Colon (tissue), 2 donors: ENCODE data around the gene WNK2.

Experiments
- FAIRE-seq: peaks from 2 replicates; lab custom pipeline; 2012; peaks lifted over from hg19 to GRCh38; lab: Jason Lieb, UNC
- donor health status: control.
- donor health status: control.

WNK2 gene

DNA sequence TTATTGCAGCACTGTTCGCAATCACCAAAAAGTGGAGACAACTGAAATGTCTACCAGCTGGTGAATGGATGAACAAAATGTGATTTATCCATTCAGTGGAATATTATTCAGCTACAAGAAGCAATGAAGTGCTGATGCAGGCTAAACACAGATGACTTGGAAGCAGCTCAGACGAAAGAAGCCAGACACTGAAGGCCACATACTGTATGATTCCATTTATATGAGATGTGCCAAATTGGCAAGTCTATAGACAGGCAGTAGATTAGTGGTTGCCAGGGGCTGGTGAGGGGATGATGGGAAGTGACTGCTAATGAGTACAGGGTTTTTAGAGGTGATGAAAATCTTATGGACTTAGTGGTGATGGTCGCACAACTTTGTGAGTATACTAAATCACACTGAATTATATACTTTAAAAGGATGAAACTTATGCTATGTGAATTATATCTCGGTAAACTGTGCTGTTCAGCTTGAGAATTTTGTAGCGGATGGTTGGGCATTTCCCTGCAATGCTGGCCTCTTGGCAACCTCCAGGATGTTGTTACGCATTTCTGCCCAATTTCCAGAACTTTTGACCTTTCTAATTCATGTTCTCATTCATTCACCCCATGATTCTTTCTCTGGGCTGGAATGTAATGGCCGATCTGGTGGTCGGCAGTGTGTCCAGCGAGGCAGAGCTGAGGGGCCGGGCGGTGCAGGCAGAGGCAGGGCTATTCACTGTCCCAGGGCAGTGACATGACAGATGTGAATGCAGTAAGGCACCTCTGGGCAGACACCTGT, 22.0 kb upstream of the WNK2 start:
- FAIRE-seq, result no peak

DNA sequence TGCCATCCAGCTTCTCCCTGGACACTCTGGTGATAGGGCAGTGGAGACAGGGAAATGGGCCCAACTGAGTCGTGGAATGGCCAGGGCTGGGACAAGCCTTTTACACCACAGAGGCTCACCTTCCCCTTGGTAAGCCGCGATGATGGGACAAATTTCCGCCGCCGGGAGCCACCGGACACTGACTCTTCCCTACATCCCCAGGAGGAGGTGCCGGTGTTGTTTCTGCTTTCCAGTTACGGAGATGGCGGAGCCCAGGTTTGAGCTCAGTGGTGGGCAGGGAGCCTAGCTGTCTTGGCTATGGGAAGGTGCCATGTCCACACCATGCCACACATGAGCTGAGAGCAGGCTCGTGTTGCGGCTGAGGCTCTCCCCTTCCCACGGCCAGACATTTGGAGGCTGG, 19.9 kb upstream of the WNK2 start:
- FAIRE-seq, result no peak

DNA sequence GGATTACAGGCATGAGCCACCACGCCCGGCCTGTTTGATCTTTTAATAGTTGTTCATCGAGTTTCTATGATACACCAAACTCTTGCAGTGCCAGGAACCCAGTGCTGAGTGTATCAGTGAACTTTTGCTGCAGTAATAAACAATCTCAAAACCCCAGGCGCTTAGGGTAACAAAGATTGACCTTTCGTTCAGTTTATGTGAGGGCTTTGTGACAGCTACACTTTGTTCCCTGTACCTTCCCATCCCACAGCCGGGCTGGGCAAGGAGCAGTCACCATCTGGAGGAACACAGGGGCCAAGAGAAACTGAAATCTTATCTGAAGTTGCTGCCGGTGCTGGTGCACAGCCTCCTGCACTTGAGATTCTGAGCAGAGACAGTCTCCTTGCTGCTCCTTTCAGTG, 17.2 kb upstream of the WNK2 start:
- FAIRE-seq, result no peak

GRCh38 chr9:93167185-93167584, 16.8 kb upstream of the WNK2 start:
- no peak for FAIRE-seq

GRCh38 chr9:93167838-93168237, 16.1 kb upstream of the WNK2 start:
- no peak for FAIRE-seq

- FAIRE-seq, result no peak
Measured at GRCh38 chr9:93168581-93168980, 15.4 kb upstream of the WNK2 start.

- FAIRE-seq, result no peak
Measured at GRCh38 chr9:93169444-93169843, 14.5 kb upstream of the WNK2 start.

DNA sequence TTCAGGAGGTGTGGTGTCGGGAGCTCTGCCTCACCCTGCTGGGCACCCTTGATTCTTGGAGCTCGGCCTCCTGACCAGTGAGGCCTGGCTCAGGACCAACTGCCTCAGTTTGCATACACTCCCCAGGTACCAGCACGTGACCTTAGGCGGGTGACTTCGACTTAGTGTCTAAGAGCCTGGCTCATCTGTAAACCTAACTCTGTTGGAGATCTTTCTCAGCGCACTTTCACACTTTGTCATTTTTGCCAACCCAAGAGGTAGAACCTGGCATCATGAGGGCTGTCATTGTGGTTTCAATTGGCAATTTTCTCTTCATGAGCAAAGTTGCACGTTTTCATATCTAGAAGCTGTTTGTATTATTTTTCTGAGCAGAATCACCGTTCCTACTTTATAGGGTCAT, 13.4 kb upstream of the WNK2 start:
- FAIRE-seq, result no peak

- FAIRE-seq, result no peak
Measured at GRCh38 chr9:93171261-93171990, 12.5 kb upstream of the WNK2 start.

DNA sequence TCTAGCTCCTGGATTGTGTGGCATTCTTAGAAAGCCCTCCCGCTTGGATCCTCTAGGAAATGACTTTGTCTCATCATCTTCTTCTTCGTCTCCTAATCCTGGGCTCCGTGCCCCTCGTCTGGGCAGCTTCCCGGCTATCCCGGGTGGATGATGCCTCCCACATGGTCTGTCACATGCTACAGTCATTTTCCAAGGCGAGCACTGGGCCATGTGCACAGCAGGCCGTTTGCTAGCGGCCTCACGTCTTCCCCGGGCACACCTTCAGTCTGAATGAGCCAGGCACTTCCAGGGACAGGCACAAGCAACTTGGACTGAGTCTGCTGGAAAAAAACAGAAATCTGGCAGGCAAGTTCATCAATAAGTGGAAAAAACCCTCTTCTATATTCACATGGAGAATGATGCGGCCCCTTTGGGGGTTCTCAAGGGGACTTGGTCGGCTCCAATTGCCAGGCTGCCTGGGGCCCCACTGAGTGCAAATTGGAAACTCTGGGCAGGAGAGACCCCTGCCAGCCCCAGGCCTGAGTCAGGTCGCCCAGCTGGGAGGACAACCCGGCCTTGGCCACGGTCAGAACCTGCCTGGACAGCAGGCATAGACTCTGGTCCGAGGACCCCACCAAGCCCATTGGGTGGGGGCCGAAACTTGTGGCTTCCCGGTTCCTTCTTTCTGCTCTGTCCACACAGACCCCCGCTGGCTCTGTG, 11.1 kb upstream of the WNK2 start:
- no peak for FAIRE-seq

GRCh38 chr9:93173365-93174051, 10.4 kb upstream of the WNK2 start:
- no peak for FAIRE-seq

DNA sequence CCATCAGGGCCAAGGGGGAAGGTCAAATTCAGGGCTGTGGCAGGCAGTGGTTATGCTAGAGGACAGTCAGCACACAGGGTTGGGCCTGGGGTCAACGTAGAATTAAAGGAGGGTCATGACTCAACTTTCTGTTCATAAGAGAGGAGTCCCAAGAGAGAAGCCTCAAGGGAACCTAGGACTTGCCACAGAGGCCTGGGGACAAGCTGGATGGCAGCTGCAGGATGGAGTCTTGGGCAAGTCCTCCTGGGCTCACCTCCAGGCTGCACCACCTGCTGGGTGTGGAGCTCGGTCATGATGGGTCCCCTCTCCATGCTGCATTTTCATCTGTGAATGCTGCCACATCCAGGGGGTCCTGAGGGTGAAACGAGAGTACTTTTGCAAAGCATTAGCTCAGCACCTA, 9.0 kb upstream of the WNK2 start:
- no peak for FAIRE-seq

DNA sequence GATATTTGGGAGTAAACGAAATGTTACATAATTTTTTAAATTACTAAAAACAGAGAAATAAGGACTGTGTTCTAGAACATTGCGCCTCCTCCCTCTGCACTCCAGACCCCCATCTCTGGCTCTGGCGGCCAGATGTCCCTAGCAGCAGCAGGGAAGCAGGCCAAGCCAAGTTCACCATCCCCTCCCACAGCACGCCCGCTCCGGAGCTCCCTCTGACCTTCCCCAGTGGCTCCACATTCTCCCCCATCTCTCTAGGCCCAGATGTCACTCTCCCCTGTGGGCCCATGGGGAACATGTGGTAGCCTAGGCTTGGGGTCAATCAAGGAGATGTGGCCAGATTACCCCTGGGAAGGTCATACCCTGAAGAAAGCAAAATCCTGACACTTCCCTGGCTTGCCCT, 6.3 kb upstream of the WNK2 start:
- no peak for FAIRE-seq

GRCh38 chr9:93178851-93179786, 4.8 kb upstream of the WNK2 start:
- FAIRE-seq, result no peak

DNA sequence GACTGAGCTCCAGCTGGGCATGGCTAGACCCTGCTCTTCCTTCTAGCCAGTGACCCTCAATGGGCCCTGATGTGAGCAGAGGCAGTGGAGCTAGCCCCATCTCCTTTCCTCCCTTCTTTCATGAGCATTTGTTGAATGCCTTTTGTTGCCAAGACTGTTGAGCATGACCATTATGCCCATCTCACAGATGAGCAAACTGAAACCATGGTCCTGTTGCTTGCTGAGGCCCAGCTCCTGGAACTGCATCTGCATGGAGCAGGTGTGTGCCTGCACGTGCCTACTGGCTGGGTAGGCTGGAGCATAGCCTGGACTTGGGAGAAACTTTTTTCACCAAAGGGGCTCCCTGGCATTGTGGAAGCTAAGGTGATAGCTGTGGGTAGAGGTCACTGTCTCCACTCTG, 3.0 kb upstream of the WNK2 start:
- FAIRE-seq, result no peak

DNA sequence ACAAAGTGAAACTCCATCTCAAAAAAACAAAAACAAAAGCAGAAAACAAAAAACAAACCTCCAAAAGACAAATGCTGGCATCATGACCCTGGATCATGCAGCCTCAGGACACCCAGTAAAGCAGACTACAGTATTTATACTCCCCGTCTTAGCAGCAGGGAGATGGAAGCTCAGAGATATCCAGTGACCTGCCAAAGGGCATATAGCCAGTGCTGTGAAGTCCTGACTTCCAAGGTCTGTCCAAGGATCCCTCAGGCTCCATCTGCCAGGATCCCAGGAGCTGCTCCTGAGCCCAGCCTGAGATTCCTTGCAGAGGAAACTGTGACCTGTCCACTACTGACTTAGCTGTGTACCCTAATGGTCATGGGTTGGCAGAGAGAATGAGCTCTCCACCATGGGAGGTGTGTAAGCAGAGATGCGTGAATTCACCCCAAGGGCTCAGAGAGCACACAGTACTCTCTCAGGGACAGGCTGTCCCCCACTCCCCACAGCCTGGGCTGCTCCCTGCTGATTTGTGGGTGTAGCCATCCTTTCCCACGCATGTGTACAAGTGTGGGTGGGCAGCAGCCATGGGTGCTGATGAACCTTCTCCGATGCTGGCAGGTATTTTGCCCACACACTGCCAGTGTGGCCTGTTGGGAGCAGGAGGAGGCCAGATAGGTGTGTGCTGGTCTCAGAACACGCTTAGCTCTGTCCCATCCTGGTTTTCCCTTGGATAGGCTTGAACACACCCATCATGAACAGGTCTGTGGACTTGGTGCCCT, 2.1 kb upstream of the WNK2 start:
- FAIRE-seq, result no peak

DNA sequence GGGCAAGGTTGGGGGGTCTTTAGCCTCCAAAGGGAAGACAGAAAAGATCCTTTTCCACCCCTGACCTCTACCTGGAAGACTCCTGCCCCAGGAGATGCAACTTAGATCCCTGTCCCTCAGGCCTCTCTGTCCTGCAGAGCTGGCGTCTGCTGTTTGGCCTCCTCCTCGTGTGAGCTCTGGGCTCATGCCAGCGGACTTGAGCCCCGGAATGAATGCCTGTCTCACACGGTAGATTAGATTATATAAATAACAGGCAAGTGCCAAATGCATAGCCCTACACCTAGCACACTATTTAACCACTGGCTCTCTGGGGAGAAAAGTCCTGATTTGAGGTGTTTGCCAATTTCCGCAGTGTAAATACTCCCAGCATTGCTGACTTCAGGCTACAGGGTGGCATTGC, 1.4 kb upstream of the WNK2 start:
- FAIRE-seq, result no peak

DNA sequence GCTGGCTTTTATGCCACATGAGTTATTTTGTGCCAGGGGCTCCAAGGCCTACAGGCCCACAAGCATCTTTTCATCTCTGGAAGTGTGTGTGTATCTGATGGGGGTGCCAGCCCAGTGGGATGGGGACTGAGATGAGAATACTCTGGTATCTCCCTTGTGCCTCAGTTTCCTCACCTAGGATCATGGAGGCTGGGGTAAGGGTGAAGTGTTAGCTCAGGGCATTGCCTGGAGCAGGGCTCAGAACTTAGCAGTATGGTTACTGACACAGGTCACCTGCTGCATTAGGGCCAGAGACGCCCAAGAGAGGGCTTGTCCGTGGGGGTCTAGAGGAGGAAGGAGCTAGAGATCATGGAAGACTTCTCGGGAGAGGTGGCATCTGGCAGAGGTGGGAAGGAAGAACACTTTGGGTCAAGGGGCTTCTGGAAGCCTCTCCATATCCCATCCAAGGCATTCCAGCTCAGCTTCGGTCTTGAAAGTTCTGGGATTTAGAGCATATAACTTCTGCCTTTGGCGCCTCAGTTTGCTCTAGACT, 742 bp upstream of the WNK2 start:
- no peak for FAIRE-seq

DNA sequence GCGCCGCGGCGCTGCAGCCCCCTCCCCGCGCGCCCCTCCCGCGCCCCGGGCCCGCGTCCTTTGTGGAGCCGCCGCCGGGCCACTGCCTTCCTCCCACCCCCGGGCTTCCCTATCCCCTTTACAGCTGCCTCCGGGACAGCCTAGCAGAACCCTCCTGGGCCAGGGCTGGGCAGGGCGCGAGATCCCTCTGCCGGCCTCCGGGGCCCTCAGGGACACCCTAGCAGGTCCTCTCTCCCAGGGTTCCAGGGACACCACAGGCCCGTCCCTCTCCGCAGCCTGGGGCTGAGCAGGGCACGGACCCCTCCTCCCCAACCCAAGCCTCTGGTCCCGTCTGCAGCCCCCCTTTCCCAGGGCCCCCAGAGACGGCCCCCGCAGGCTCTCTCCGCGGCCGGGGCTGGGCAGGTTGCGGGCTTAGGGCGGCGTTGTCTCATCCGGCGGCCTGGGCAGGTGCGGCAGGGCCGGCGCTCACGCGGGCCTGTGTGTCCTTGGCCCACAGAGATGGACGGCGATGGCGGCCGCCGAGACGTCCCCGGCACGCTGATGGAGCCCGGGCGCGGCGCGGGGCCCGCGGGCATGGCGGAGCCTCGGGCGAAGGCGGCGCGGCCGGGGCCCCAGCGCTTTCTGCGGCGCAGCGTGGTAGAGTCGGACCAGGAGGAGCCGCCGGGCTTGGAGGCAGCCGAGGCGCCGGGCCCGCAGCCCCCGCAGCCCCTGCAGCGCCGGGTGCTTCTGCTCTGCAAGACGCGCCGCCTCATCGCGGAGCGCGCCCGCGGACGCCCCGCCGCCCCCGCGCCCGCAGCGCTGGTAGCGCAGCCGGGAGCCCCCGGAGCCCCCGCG, 710 bp downstream of the WNK2 start:
- no peak for FAIRE-seq
